RPMI7951 (cell line): Measurements from ENCODE around the gene GGCX. TPM values are rescaled to one million over a fixed set of nuclear protein-coding genes. Genes with fewer than 3 reads are reported as not detected.
"Not testable (repeated sequence)": the region's sequence is repeated elsewhere in the genome, so short reads cannot be mapped to it uniquely, and the experiment has no call there.

Source experiments
- DNase-seq: peaks from one replicate; pipeline ENCODE4 v3.0.0-alpha.2; 2012; ENCODE audit warnings: low read depth
- total RNA-seq: library from RNA; depleted of rRNA; stranded (reverse); fragments of >200 nt; shearing (Covaris generic); gene quantifications from 2 replicates; pipeline ENCODE4 v1.2.3, GENCODE V29; 2014

Gene GGCX
- total RNA-seq, 1 experiment from 2014 or later: 52.4 TPM

DNA sequence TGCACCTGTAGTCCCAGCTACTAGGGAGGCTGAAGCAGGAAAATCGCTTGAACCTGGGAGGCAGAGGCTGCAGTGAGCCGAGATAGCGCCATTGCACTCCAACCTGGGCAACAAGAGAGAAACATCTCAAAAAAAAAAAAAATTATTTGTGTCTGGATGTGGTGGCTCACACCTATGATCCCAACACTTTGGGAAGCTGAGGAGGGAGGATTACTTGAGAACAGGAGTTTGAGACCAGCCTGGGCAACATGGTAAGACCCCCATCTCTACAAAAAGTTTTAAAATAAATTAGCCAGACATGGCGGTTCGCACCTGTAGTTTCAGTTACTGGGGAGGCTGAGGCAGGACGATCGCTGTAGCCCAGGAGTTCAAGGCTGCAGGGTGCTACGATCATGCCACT lies 14.4 kb upstream of the GGCX start:
- DNase-seq: no peak

DNA sequence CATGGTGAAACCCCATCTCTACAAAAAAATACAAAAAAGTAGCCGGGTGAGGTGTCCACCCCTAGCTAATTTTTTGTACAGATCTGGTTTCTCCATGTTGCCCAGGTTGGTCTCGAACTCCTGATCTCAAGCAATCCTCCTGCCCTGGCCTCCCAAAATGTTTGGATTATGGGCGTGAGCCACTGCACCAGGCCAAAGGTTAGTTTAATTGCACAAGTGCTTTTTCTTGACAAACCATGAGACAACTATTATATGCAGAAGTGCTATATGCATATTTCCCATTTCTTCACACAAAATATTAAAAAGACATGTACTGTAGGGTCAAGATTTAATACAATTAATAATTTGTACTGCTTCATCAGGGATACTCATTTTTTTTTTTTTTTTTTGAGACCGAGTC lies 5.0 kb upstream of the GGCX start:
- DNase-seq: no peak

DNA sequence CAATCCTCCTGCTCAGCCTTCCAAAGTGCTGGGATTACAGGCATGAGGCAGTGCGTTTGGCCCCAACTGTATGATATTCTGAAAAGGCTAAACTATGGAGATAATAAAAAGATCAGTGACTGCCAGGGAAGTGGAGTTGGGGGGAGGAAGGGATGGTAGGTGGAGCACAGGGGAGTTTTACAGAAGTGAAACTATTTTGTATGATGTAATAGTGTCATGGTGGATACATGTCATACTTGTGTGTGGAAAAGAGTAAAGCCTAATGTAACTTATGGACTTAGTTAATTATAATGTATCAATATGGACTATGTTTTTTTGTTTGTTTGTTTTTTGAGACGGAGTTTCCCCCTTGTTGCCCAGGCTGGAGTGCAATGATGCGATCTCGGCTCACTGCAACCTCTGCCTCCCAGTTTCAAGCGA lies 2.9 kb upstream of the GGCX start:
- DNase-seq: no peak

DNA sequence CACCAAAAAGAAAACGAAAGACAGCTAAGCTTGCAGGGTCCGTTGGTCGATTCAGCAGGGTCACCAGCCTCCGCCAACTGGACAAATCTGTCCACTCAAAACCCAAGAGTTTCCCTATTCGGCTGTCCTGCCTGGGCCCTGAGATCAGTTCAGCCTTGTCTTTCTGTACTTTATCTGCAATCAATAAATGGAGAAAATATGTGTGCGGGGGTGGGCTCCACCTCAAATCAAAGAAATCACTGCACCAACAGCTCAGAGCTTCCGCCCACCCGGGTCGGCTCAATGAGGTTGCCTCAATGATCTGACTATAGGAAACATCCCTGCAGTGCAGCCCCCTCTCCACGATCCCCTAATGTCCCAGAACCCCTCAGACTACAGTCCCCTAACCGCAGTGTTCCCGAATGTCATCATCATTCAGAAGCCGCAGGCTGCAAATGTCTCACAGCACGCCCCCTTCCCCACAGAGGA lies 447 bp downstream of the GGCX start:
- DNase-seq: peak; percentile 26

DNA sequence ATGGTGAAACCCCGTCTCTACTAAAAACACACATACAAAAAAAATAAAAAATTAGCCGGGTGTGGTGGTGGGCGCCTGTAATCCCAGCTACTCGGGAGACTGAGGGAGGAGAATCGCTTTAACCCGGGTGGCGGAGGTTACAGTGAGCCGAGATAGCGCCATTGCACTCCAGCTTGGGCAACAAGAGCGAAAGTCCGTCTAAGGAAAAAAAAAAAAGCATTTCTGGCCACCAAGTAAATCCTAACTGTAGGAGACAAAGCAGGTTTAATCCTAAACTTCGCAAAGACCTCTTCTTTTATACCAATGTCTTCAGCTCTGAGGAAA lies 928 bp downstream of the GGCX start:
- not testable (repeated sequence) for DNase-seq

DNA sequence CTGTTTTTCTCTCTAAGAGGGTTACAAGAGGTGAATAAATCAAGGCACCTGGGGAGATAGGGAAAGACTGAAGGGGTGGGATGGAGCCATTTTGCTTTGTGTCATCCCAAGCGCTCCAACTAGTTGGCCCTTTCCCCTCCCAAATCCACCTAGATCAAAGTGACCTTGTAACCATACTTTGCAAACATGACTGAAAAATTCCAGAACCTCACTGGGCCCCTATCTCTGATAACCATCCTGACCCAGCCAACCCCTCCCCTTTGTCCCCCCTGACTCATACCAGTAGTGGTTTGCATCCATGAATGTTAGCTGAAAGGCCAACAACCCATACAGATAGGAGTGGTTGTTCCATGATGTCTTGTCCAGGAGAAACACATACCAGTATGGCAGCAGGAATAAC lies 3.1 kb downstream of the GGCX start:
- no peak for DNase-seq

DNA sequence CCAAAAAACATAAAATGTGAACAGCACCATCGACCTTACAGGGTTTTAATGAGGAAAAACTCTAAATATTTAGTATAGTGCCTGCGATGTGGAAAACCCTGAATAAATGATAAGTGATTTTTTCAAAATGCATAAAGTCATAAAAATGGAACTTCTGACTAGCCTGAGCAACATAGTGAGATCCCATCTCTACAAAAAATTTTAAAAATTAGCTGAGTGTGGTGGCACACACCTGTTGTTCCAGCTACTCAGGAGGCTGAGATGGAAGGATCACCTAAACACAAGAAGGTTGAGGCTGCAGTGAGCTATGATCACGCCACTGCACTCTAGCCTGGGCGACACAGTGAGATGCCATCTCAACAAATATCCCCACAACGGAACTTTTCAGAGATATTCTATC lies 4.2 kb downstream of the GGCX start:
- DNase-seq: no peak

DNA sequence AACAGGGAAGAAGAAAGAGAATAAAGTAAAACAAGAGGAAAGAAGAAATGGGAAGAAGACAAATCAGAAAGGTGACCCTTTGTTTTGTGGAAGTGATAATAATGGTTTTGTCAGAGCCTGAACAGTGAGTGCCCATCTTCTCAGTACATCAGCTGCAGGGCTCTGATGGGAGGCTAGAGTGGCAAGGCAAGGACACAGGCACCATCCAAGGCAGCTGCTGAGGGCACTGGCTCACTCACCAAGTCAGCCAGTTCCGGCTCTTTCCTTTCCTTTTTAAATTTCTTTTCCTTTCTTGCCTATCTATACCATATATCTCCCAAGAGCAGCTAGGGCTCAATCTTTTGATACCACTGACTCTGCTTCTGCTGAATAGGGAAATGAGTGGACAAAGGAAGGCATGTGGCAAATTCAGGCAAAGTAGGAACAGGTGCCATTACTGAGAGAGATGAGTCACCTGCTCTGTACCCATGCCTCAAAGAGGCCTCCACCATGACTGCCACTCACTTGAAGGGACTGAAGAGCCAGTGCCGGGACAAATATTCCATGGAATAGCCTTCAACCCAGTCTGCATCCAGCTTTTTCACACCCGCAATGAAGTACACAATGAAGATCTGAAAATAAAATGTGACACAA lies 6.2 kb downstream of the GGCX start:
- DNase-seq: no peak

DNA sequence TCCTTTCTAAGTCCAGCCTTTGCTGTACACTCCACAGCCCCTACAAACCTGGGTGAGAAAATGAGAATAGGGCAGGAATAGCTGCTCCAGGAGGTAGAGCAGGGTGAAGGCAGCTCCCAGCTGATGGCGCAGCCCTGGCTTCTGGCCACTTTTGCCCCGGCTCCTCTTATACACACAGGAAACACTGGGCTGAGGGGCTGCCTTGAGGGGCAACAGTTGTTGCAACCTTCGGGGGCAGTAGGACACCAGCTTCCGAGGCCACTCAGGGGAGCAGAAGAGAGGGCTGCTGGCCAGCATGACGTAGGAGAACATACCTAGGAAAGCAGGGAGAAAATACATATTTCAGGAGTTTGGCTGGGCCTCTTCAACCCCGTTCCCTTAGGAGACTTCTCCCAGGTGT lies 8.1 kb downstream of the GGCX start:
- DNase-seq: no peak

DNA sequence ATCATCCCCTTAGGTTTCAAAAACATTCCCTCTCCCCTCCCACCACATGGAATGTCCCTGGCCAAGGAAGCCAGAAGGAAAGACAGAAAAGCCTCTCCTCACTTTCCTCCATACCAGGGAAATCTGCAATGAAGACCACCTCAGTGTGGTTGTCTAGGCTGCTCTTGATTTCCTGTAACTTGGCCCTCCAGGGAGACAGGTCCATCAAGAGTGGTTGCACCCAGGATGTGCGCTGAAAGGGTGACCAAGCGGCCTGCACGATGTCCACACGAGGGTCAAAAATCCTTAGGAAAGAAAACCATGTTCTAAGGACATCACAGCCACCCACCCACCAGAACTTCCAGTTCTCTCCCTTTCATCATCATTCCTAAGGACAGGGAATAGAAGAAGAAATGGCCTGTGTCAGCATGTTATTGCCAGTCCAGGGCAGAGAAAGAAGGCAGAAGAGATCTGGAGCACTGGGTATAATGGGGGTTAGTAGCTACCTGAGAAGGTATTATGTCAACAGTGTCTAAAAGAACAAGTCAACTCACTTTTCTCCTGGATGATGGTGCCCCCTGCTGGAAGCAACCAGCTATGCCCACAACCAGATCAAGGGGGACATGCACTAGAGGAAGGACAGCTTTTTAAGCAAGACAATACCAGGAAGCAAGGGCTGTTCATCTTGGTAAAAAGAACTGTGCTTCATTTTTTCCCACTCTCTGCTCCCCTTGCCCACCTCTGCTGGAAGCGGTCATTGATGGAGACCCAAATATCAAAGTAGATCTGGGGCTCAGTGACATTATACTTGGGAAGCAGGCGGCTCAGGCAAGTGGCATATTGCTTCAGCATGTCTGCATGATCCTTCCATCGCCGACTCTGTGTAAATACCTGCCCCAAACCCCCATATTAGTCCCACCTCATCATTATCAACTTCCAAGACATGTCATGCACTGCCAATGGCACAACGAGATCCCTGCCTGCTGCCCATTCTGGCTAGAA lies 9.3 kb downstream of the GGCX start:
- peak; percentile 69 for DNase-seq

DNA sequence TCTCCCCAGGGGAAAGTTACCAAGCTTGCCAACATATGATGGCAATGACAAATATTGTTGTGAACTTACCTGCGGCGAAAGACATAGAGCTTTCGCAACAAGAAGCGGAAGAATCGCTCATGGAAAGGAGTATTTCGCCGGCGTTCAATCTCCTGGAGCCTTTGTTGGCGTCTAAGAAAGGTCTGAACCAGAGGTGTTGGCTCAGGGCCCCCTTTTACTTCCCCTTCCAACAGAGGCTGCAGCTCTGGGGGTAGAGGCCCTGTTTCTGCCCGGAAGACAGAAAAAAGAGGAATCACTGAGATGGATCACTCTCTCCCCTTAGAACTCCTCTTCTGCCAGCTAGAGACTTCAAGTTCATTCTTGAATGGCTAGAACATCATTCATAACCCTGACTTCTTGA lies 10.8 kb downstream of the GGCX start:
- DNase-seq: no peak

DNA sequence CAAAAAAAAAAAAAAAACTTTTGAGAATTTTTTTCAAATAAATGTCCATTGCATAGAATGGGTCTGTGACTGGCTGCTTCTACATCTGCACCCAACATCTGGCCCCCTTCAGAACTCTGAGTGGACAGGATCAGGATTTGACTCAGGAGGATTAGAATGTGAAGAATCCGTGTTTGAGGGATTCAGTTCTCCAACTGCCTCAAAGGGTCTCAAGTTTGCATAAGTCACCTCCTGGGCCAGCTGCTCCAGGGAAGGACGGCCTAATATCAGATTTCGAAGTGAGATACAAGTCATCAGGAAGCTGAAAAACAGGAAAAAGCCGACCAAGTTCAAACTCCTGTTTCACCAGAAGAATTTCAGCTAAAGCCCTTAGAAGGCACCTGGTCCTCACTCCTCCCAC lies 11.5 kb downstream of the GGCX start:
- DNase-seq: peak; percentile 96

DNA sequence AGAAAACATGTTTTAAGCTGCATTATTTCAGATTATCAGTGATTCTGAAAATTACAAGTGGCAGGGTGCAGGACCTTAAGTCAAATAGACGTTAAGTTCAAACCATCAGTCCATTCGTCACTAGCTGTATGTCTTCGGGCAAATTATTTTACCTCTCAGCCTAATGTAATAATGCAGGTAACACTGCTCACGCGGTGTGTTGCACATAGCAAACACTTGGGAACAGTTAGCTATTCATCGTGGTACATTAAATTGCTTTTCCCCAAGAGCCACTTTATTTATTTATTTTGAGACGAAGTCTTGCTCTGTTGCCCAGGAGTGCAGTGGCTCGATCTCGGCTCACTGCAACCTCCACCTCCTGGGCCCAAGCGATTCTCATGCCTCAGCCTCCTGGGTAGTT lies 12.2 kb downstream of the GGCX start:
- no peak for DNase-seq

DNA sequence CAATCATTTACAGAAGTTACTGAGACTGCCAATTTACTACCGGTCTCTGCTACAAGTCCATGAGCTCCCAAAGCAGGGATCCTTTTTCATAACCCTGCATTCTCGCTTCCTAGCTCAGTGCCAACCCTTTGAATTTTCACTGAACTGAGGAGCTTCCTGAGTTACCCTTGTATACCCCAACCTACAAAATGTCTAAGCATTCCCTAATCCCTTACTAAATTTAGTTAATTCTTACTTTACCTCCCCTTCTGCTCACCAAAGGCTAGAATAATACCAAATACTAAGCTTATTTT lies 12.7 kb downstream of the GGCX start:
- no peak for DNase-seq

DNA sequence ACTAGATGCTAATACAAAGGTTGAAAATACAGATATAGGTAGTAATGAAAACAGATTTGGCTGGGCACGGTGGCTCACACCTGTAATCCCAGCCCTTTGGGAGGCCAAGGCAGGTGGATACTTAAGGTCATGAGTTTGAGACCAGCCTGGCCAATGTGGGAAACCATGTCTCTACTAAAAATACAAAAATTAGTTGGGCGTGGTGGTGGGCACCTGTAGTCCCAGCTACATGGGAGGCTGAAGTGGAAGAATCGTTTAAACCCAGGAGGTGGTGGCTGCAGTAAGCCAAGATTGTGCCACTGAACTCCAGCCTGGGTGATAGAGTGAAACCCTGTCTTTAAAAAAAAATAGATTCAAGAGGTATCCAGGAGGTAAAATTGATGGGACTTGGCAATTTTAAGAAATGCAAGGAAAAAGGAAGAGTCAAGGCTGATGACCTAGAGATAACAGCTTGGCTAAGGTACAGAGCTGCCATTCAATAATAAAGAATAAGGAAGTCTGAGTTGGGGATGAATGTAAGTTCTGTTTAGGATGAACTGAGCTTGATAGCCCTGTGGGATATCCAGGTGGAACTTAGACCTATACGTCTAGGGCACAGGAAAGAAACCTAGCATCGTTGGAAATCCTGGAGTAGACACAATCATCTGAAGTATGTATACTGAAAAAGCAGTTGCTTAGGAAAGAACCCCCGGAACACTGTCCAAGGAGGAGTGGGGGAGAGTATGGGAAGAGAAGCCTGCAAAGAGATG lies 13.3 kb downstream of the GGCX start:
- DNase-seq: no peak

DNA sequence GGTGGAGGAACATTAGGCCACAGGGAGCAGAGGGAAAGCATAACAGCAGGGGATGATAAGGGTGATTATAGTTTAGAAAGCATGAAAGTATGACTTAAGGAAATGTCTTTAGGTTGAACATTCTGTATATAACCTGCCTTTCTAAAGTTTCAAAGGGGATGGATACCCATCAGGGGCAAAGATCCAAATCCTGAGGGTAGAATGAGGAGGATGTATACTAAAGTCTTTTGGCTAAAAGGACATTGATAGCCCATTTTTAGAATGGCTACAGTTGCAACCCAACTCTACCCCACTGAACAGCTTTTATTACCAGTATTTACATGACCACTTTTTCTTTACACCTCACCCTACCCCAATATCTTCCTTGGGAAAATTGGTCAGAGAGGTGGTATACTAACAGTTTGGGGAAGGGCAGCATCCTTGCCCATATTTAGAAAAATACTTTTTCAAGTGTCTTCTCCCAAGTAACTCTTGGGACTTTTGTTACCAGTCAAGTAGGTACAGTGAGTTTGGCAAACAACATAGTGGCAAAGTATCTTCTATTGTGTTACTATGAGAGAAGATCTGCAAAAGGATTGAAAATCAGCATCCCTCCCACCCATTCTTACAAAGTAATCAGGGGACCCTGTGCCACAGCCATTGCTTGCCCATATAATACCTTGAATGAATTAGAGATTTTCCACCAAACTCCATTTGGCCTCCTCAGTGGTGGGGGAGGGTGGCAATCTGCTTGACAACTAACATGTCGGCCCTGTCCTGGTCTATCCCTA lies 14.0 kb downstream of the GGCX start:
- DNase-seq: no peak

DNA sequence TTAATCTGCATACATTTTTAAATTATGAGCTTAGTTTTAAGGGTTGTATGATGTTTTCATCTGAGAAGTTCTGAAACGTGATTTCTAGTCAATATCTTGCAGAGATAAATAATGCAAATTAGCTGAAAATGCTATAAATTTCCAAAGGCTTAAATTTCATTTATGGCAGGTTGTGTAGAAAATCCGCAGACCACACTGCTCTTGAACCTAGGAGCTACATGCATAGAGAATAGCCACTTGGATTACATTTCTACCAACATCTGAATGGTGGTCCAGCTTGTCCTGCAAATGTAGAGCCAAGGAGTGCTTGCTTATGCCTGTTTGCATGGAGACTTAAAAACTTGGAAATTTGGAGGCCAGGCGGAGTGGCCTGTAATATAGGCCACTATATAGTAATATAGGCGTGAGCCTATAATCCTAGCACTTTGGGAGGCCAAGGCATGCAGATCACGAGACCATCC lies 15.5 kb downstream of the GGCX start:
- no peak for DNase-seq

DNA sequence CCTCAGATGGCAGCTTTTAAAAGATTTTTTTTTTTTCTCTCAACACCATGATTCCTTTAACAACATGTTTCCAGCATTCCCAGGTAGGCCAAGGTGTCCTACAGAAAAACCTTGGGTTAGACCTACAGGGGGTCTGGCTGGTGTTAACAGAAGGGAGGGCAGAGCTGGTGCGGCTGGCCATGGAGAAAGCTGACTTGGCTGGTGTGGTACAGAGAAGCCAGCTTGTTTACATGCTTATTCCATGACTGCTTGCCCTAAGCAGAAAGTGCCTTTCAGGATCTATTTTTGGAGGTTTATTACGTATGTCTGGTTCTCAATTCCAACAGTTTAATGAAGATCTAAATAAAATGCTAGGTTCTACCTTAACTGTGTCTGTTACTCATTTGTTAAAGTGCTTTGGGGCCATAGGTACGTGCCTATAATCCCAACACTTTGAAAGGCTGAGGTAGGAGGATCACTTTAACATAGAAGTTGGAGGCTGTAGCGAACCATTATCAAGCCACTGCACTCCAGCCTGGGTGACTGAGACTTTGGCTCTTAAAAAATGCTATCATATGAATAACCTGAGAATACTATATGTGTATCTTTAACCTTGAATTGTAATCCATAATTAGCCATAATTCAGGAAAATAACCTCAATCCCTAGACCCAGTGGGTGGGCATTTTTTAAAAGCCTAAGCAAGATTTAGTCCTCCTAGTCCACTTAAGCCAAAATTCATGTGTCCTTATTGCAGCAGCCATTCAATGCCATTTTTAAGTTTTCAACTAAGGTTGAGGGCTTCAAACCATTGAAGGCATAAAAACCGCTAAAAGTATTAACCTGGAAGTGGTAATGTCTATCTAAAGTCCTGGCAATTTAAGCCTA lies 16.1 kb downstream of the GGCX start:
- DNase-seq: not testable (repeated sequence)

DNA sequence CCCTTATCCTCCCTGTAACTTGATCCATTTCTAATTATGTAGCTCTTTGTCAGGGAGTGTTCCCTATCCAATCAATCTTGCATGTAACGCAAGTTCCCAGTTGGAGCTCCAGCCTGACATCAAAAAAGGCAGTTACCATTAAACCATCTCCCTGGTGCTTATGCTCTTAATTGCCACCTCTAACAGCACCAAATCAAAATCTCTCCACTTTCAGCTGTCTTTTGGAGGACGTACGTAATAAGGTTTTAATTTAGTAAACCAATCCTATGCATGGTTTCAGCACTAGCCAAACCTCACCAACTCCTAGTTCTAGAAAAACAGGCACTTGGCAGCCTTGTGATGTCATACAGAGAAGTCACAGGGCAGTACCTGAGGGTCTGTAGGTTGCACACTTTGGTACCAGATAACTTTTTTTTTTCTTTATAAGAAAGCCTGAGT lies 17.0 kb downstream of the GGCX start:
- not testable (repeated sequence) for DNase-seq

DNA sequence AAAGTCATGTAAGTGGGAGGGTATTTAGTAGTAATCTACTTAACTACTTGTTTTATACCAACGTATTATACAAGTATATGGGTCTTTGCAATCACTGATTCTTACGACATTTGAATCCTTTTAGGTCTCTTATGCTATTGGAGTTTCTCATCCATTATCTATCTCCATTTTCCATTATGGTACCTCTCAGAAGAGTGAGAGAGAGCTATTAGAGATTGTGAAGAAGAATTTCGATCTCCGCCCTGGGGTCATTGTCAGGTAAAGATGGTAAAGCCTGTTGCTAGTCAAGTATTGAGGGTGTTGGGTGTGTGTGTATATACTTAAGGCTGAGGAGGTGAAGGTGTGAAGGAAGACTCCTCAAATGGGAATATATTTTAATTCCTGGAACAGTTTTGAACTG lies 18.5 kb downstream of the GGCX start:
- no peak for DNase-seq
